SU-DHL-6 (cell line): ENCODE measurements around the gene DTD2.

Experiments
- H2AFZ ChIP-seq: fragments of 200-600 bp; sonication (generic); 2 replicates; pipeline ENCODE4 v1.6.1; 2014; ENCODE audit warnings: low read depth, mild to moderate bottlenecking, moderate library complexity, mixed read lengths, antibody characterized with exemption, low read length; ENCODE audit not compliant: severe bottlenecking
- H3F3A ChIP-seq: fragments of 200-600 bp; shearing (Covaris generic); 2 replicates; pipeline ENCODE4 v1.6.0; 2016; ENCODE audit warnings: antibody characterized with exemption, mild to moderate bottlenecking; ENCODE audit not compliant: insufficient read depth
- H3K27ac ChIP-seq: fragments of 200-600 bp; sonication (generic); 2 replicates; pipeline ENCODE4 v1.5.1; 2016; ENCODE audit warnings: low read depth, mild to moderate bottlenecking, low read length, moderate library complexity, mixed read lengths
- H3K27me3 ChIP-seq: fragments of 200-600 bp; sonication (generic), shearing (Covaris generic); 2 replicates; pipeline ENCODE4 v1.6.0; 2014; ENCODE audit warnings: mild to moderate bottlenecking, low read length
- H3K36me3 ChIP-seq: fragments of 200-600 bp; sonication (generic); 2 replicates; pipeline ENCODE4 v1.6.1; 2014; ENCODE audit warnings: mild to moderate bottlenecking, low read length, mixed read lengths
- H3K4me2 ChIP-seq: fragments of 300-600, 200-600 bp; shearing (Covaris generic), sonication (generic); 2 replicates; pipeline ENCODE4 v1.6.0; 2014; ENCODE audit warnings: low read length, low read depth, mild to moderate bottlenecking; ENCODE audit not compliant: poor library complexity, severe bottlenecking
- H3K4me3 ChIP-seq: fragments of 200-600 bp; sonication (generic); 2 replicates; pipeline ENCODE4 v1.5.1; 2014; ENCODE audit warnings: antibody characterized with exemption, low read length, mild to moderate bottlenecking, mixed read lengths; ENCODE audit not compliant: insufficient read depth, poor library complexity, severe bottlenecking
- H3K79me2 ChIP-seq: fragments of 200-600 bp; sonication (generic); 2 replicates; pipeline ENCODE4 v1.6.1; 2014; ENCODE audit warnings: mild to moderate bottlenecking, low read length, moderate library complexity; ENCODE audit not compliant: insufficient read depth
- H3K9ac ChIP-seq: fragments of 200-600 bp; sonication (generic); 2 replicates; pipeline ENCODE4 v1.7.0; 2014; ENCODE audit warnings: mild to moderate bottlenecking, low read length
- H3K9me2 ChIP-seq: fragments of 200-600 bp; sonication (generic); replicated peaks from 2 replicates; pipeline ENCODE4 v1.6.1; 2014; ENCODE audit warnings: low read length; ENCODE audit not compliant: insufficient read depth
- H3K9me3 ChIP-seq: fragments of 200-600 bp; sonication (generic); 2 replicates; pipeline ENCODE4 v1.6.1; 2014; ENCODE audit warnings: low read length, mixed read lengths; ENCODE audit not compliant: insufficient read depth
- H4K20me1 ChIP-seq: fragments of 200-600 bp; sonication (generic); 2 replicates; pipeline ENCODE4 v1.6.1; 2014; ENCODE audit warnings: low read depth, mild to moderate bottlenecking, antibody characterized with exemption, low read length, moderate library complexity, mixed read lengths
- EZH2phosphoT487 ChIP-seq: fragments of 200-600 bp; sonication (generic), shearing (Covaris generic); conservative IDR thresholded peaks from 2 replicates; pipeline ENCODE4 v1.6.1; 2018; ENCODE audit warnings: mild to moderate bottlenecking, antibody characterized with exemption, low read length, moderate library complexity, mixed read lengths
- TF ChIP-seq, protein P1 (sequence below): fragments of 200-600 bp; sonication (generic); IDR thresholded peaks from one replicate; pipeline ENCODE4 v1.5.1; 2017; ENCODE audit warnings: antibody characterized with exemption, mild to moderate bottlenecking, low read length, moderate library complexity; ENCODE audit not compliant: insufficient read depth, poor library complexity, severe bottlenecking

Gene DTD2

DNA sequence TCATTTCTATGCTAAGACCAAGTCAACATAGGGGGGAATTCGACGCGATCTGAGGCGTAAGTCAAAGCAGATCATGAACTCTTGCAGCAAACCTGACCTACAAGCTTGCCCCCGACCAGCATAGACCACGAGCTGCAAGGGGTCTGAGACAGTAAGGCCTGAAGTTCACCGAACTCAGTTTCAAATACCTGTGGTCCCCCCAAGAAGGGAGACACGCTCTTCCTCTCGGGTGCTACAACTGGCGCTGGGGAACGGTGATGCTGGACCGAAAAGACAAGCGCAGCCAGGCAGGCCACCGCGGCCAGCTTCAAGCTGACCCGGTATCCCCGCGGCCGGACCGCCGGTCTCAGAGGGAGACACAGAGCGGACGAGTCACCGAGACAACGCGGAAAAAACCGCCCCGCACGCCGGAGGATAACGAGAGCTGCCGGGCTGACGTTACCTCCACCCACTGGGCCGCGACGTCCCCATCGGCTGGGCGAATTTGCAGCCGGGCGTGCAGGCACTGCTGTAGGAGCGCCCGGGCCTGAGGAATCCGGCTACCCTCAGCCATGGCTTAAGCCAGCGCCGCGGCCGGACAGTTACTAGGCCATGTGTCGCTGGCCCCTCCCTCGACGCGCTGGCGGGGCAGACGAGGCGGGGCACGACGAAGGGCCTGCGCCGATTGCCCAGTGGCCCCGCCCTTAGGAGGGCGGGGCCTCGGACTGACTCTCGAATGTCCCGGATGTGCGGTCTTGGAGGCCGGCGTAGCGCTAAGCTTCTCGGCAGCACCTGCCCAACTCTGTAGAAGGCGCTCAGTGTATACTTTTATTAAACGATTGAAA, at the start of gene DTD2:
DTD2 (minus strand) TSS at position 666 of the 824 bp plus-strand sequence; CDS start at position 553, 113 bp downstream.
- Histone ChIP-seq H3F3A (peaks cover 9% of the 10 kb centered on the region; the same call in 1 of the 2 replicates), H3K27ac (peak within 1 kb of the TSS; percentile 55), H2AFZ (peak within 1 kb of the TSS; percentile 97), H3K9ac (peak within 1 kb of the TSS; percentile 97), H3K9me3 (no peaks in the 10 kb centered on the region), H3K36me3 (peaks cover 3% of the 10 kb centered on the region; the same call in 1 of the 2 replicates), H3K9me2 (no peaks in the 10 kb centered on the region), H3K27me3 (no peaks in the 10 kb centered on the region), H3K79me2 (peaks cover 34% of the 10 kb centered on the region), H4K20me1 (no peaks in the 10 kb centered on the region), H3K4me3 (peak within 1 kb of the TSS; percentile 92), H3K4me2 (peak within 1 kb of the TSS; percentile 97)
- TF ChIP-seq, protein P1, sequence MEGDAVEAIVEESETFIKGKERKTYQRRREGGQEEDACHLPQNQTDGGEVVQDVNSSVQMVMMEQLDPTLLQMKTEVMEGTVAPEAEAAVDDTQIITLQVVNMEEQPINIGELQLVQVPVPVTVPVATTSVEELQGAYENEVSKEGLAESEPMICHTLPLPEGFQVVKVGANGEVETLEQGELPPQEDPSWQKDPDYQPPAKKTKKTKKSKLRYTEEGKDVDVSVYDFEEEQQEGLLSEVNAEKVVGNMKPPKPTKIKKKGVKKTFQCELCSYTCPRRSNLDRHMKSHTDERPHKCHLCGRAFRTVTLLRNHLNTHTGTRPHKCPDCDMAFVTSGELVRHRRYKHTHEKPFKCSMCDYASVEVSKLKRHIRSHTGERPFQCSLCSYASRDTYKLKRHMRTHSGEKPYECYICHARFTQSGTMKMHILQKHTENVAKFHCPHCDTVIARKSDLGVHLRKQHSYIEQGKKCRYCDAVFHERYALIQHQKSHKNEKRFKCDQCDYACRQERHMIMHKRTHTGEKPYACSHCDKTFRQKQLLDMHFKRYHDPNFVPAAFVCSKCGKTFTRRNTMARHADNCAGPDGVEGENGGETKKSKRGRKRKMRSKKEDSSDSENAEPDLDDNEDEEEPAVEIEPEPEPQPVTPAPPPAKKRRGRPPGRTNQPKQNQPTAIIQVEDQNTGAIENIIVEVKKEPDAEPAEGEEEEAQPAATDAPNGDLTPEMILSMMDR: no peak
- TF ChIP-seq EZH2phosphoT487: no peak

DNA sequence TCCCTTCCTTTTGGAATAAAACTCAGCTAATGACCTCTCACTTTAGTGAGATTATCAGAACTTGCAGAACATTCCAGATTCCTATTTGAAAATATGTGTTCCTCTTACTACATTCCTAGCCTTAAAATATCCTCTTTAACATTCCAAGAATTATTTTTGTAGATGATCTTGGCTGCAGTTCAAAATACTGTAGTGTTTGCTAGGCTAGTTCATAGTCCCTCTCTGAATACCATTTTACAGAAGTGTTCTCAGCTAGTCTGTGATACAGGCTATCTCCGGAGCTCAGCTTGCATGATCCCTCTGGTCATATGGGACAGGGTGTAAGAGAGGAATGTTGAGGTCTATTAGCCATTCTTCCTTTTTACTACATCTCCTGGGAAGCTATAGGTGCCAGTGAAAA, 48.1 kb upstream of the DTD2 start:
- H3K4me3 ChIP-seq: no peak overlapping the region
- H3K36me3 ChIP-seq: no peaks in the 10 kb centered on the region
- H3K79me2 ChIP-seq: no peaks in the 10 kb centered on the region
- no peaks in the 10 kb centered on the region for H3F3A ChIP-seq
- no peaks in the 10 kb centered on the region for H3K9me3 ChIP-seq
- H4K20me1 ChIP-seq: no peaks in the 10 kb centered on the region
- H3K27me3 ChIP-seq: no peaks in the 10 kb centered on the region
- H3K9me2 ChIP-seq: no peaks in the 10 kb centered on the region
- H3K9ac ChIP-seq: no peak overlapping the region
- H3K4me2 ChIP-seq: no peak overlapping the region
- H3K27ac ChIP-seq: no peak overlapping the region
- no peak overlapping the region for H2AFZ ChIP-seq
- TF ChIP-seq, protein P1: no peak
- no peak for TF ChIP-seq EZH2phosphoT487

DNA sequence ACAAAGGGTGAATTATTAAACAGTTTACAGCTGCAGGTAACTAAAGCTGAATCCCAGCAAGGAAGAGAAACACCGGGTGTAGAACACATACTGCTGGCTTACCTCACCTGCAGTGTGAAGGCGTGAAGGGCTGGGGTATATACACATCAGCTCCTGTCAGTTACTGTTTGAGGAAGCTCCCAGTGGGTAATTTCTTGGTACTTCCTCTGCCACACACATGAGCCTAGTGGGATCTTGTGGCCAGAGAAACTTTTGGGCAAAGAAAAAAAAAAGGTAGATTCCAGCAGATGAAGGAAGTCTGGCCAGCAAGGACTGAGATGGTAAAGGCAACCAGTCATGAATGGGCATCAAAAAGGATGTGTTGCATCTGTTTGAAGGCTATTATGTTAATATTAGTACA, 44.6 kb upstream of the DTD2 start:
- Histone ChIP-seq H3K27me3 (no peaks in the 10 kb centered on the region), H3K9me2 (no peaks in the 10 kb centered on the region), H3K9ac (no peak overlapping the region), H3K27ac (no peak overlapping the region), H4K20me1 (no peaks in the 10 kb centered on the region), H2AFZ (no peak overlapping the region), H3K4me3 (no peak overlapping the region), H3K36me3 (no peaks in the 10 kb centered on the region), H3K4me2 (no peak overlapping the region), H3K9me3 (no peaks in the 10 kb centered on the region), H3K79me2 (no peaks in the 10 kb centered on the region), H3F3A (no peaks in the 10 kb centered on the region)
- TF ChIP-seq EZH2phosphoT487: no peak
- TF ChIP-seq, protein P1: no peak
